ENCODE results near the gene PSMA2.
"Not testable (repeated sequence)": the region's sequence is repeated elsewhere in the genome, so short reads cannot be mapped to it uniquely, and the experiment has no call there.

DNA sequence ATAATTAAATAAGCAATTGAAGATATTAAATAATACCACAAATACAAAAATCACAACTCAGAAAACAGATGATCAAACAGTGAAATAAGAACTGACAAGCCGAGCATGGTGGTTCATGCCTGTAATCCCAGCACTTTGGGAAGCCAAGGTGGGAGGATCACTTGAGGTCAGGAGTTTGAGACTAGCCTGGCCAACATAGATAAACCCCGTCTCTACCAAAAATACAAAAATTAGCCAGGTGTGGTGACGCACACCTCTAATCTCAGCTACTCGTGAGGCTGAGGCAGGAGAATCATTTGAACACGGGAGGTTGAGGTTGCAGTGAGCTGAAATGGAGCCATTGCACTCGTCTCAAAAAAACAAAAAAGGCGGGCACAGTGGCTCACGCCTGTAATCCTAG is 46.8 kb downstream of the PSMA2 start:
- TF ChIP-seq HDGF (IDR thresholded peaks at IDR 0.05; ENCODE audit: borderline replicate concordance); ELF4 (IDR thresholded peaks at IDR 0.05); TARDBP (IDR thresholded peaks at IDR 0.05); ZNF384 (IDR thresholded peaks at IDR 0.05); FOXA1 (IDR thresholded peaks at IDR 0.05); SP1 (IDR thresholded peaks at IDR 0.05); FOXK2 (IDR thresholded peaks at IDR 0.05); SUZ12 (IDR thresholded peaks at IDR 0.05); L3MBTL2 (conservative IDR thresholded peaks at IDR 0.05); LEF1 (IDR thresholded peaks at IDR 0.05; ENCODE audit: borderline replicate concordance); FOXM1 (IDR thresholded peaks at IDR 0.05; ENCODE audit: borderline replicate concordance); BHLHE40 (IDR thresholded peaks at IDR 0.05; ENCODE audit: borderline replicate concordance): not testable (repeated sequence)

Data from HEK293T (cell line).